HG03139 (cell line): Measurements from ENCODE around the gene CMTM4.
A peak's percentile ranks its signal among the peaks of the same experiment; 100 is the strongest.
"Not testable (repeated sequence)": the region's sequence is repeated elsewhere in the genome, so short reads cannot be mapped to it uniquely, and the experiment has no call there.

ENCODE experiments used
- ATAC-seq: cut with Tn5 transposase; IDR thresholded peaks from one replicate; pipeline ENCODE4 v1.9.1; 2021; ENCODE audit not compliant: unreplicated experiment

Gene CMTM4

DNA sequence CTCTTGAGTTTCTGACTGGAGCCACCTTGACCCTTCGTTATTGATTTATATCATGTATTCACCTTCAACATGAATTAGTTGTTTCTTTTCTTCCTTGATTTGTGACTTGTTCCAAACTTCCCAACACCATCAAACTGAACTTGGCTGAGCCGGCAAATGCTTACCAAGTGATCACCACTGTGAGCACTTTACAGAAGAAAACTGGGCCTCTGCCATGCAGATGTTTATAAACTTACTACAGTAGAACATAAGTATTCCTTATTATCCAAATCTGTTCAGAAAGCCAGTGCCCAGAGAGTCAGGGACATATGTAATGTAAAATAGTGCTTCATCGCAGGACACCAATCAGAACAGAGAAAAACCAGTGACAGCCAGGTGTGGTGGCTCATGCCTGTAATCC is 19.9 kb downstream of the CMTM4 start:
- ATAC-seq = no peak

DNA sequence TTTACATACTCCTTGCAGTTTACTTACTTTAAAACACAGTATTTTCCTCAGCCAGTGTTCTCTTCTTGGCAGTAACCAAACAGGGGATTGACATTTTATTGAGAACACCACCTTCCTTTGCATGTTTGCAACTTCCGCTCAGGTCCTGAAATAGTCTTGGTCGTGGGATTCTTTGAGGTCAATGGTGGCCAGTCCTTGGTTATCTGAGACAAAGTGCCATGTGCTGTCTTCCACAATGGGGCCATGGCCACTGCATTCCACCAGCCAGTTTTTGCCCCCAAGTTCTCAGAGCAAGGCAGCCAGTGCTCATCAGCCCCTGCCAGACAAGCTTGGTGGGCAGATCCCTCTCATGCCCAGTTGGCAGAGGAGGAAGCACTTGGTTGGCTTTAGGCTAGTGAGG is 22.9 kb downstream of the CMTM4 start:
- no peak for ATAC-seq

DNA sequence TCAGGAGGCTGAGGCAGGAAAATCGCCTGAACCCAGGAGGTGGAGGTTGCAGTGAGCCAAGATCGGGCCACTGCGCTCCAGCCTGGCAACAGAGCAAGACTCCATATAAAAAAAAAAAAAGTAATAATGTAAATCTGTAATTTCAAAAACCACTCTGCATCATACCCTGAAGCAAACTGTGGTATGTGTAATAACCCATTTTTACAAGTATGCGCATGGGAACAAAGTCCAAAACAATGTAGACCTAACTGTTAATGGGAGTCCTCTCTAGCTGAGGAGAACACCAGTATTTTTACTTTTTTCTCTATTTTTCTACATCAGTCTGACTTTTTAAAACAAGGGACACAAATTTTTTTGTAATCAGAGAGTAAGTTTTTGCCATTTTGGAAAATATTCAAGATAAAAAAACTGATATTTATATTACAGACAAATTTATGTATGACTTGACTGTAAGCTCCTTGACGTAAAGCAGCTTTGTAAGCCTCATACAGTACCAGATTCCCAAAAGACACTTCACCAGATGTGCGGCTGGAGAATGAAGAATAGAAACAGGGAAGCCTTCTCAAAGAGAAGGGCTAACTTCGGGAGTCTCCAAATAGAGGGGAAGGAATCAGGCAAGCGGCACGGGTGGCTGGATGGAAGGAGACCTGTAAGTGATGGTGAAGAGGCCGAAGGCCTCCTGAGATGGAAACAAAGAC is 25.7 kb downstream of the CMTM4 start:
- ATAC-seq = no peak

DNA sequence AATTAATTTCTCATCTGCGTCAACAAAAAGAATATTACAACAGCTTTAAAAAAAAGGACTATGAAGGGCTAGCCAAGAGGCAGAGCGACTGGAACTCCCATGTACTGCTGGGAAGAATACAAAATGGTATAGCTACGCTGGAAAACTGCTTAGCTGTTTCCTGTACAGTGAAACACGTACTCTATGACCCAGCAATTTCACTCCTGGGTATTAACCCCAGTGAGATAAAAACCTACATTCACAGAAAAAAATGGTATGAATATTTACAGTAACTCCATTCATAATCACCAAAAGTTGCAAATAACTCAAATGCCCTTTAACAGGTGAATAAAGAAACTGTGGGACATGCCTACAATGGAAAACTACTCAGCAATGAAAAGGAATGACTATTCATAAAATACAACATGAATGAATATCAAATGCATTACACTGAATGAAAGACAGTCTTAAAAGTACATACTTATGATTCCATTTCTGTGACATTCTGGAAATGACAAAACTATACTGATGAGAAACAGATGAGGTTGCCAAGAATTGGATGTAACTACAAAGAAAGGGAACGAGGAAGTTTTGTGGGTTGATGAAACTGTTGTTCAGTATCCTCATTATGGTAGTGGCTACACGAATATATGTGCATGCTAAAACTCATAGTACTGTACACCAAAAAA is 27.6 kb downstream of the CMTM4 start:
- ATAC-seq = no peak

- no peak for ATAC-seq
Measured at GRCh38 chr16:66667944-66668343, 28.6 kb downstream of the CMTM4 start.

DNA sequence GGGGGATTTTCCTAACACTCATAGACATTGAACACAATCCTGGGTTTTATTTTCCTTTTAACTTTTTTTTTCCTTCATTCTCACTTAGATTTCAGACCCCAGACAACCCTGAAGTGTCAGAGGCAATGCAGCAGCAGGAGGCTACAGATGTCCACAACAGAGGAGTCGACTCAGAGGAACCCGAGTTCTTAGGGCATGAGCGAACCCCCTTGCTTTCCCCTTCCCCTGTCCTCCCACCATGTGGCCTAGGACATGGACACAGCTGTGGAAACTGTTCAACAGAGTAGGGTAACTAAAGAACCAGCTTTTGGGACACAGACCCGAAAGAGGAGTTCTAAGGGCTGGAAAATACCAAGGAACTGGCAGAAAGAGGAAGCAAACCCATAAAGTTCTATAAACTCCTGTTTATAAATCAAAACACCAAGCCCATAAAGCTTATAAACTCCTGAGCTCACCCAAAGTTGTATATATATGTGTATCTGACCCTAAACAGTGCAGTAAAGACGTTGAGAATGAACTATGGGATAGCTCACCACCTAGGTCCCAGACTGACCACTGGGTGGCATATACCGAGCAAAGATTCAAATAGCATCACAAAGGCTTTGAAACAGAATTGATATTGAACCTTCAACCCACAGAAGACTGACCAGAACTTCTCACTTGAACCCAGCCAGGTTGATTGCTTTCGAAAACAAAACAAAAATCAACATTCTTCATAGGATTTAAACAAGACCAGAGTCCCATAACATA is 33.9 kb downstream of the CMTM4 start:
- ATAC-seq = no peak

- not testable (repeated sequence) for ATAC-seq
Measured at GRCh38 chr16:66661671-66662346, 34.7 kb downstream of the CMTM4 start.

GRCh38 chr16:66661210-66661560 is 35.4 kb downstream of the CMTM4 start:
- no peak for ATAC-seq

GRCh38 chr16:66660422-66661209 is 35.9 kb downstream of the CMTM4 start:
- no peak for ATAC-seq

- no peak for ATAC-seq
Measured at GRCh38 chr16:66658860-66659190, 37.7 kb downstream of the CMTM4 start.

- ATAC-seq = no peak
Measured at GRCh38 chr16:66658143-66658859, 38.2 kb downstream of the CMTM4 start.

GRCh38 chr16:66656547-66656946 is 40.0 kb downstream of the CMTM4 start:
- ATAC-seq = no peak

DNA sequence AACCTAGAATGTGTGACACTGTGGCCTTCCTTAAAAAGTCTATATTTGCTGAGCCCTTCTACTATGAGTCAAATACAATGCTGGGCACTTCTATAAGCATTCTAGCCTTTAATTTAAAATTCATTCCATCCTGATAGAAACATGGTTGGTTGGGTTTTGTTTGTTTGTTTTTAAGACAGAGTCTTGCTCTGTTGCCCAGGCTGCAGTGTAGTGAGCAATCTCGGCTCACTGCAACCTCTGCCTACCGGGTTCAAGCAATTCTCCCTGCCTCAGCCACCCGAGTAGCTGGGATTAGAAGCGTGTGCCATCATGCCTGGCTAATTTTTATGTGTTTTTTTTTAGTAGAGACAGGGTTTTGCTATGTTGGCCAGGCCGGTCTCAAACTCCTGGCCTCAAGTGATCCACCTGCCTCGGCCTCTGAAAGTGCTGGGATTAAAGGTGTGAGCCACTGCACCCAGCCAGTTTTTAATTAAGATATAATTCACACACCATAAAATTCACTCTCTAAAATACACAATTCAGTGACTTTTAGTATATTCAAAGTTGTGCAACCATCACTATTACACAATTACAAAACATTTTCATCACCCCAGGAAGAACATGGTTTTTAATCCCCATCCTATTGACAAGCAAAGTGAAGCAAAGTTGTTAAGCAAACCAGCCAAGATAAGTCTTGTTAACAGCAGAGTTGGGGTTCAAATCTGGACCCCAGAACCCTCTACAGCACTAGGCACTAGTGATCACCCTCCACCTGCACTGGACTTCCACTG is 42.8 kb downstream of the CMTM4 start:
- no peak for ATAC-seq

DNA sequence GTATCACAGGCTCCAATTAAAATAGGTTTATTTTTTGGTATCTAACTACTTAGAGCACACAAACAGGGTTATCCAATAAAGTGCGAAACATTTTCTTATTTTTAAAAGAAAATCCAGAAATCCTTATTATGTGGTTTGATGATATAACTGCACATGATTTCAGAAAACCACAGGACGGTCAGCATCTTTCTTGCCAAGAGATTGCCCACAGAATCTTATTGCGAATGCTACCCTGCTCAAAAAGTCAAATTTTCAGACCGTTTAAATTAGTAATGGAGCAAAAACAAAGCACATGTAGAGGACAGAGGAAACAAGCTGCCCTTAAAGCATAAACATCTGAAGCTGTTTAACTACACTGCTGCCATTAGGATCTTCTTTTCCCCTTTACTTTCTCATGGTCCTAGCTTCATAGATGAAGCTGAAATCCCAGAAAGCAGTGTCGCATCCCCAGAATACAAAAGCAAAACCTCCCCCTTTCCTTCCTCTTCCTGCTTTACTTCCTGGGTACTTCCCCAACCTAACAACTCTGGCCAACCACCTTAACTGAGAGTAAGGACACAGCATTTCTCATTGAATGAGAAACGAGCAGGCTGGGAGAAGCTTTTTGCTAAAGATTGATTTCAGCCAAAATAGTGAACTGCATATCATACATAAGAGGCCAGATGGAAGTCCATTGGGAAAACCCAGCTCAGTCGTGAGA is 43.7 kb downstream of the CMTM4 start:
- ATAC-seq = no peak

DNA sequence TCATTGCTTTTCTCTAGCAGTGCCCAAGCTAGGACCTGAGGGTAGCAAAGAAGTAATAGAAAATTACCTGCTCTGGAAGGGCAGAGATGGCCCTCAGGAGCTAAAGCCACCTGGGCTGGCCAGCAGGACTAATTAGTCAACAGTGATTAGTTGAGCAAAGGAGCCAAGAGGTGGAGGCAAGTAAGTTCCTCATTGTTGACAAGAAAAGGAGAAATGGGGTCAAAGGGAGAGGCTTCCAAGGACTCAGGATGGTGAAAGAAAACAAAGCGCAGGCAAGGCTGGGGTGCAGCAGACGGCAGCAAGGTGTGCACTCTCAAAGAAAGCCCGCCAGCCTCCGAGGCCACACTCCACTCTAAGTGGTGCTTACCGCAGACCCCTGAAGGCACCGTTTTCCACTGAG is 44.6 kb downstream of the CMTM4 start:
- no peak for ATAC-seq

DNA sequence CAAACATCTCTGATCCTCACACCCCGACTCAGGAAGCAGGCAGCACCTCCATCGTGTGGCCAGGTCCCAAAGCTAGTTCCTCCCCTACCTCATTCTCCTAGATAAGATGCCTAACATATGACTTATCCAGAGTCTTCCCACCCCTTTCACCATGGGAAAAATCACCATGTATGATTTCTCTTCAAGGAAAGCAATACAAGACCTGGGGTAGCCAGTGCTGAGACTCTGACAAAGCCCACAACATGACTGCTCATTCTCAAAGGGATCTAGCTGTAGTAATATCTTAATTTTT is 45.1 kb downstream of the CMTM4 start:
- ATAC-seq = no peak

GRCh38 chr16:66650707-66651473 is 45.7 kb downstream of the CMTM4 start:
- ATAC-seq = peak; percentile 85

- no peak for ATAC-seq
Measured at GRCh38 chr16:66649636-66650205, 46.8 kb downstream of the CMTM4 start.
